GM18505 (cell line): Measurements from ENCODE around the gene LRRC3C.

ENCODE experiments used
- ATAC-seq: cut with Tn5 transposase; IDR thresholded peaks from one replicate; pipeline ENCODE4 v1.9.1; 2021; ENCODE audit not compliant: unreplicated experiment
- POLR2A ChIP-seq: IDR thresholded peaks from 4 replicates; pipeline ENCODE4 v1.6.1; 2011; ENCODE audit warnings: borderline replicate concordance; ENCODE audit not compliant: insufficient read depth, insufficient read length; ENCODE audit errors: extremely low read depth

The LRRC3C gene

GRCh38 chr17:39916918-39917317 is 10.6 kb upstream of the LRRC3C start:
- no peak for ATAC-seq
- TF ChIP-seq POLR2A: no peak

- TF ChIP-seq POLR2A: no peak
- ATAC-seq: no peak
Measured at GRCh38 chr17:39919087-39919683, 8.3 kb upstream of the LRRC3C start.

- ATAC-seq: no peak
- peak; percentile 14 for TF ChIP-seq POLR2A
Measured at GRCh38 chr17:39920218-39921210, 7.0 kb upstream of the LRRC3C start.

DNA sequence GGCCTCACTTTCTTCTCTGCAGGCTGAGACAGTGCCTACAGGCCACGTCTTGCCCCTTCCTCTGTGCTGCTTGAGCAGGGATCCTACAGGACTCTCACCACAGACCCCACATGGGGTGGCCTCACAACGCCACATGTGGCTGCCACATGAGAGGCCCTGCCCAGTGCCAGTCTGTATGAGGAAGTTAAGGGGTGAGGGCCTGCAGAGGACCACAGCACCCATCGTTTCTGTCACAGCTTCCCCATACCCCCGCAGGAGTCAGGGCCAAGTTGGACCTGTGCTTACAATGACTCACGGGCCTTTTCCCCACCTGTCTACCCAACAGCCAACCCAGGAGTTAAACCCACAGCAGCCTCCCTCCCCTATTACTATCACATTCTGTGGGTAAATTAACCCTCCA is 6.2 kb upstream of the LRRC3C start:
- TF ChIP-seq POLR2A: no peak
- no peak for ATAC-seq

DNA sequence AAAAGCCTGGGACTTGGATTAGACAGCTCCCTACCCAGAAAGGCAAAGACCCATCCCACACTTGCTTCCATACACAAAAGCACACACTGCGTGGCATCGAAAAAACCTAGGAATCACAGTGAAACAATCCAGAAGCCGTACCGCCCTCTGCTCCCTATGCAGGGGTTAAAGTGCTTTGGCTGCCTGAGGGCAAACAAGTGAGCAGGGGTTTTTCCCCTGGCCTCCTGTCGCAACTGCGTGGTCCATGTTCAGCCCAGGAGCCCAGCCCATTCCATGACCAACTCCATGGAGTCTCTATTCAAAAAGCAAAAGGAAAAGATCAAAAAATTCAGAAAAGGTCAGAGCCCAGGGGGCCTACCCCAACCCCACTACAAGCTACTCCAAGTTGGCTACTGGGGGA is 5.5 kb upstream of the LRRC3C start:
- no peak for ATAC-seq
- no peak for TF ChIP-seq POLR2A

DNA sequence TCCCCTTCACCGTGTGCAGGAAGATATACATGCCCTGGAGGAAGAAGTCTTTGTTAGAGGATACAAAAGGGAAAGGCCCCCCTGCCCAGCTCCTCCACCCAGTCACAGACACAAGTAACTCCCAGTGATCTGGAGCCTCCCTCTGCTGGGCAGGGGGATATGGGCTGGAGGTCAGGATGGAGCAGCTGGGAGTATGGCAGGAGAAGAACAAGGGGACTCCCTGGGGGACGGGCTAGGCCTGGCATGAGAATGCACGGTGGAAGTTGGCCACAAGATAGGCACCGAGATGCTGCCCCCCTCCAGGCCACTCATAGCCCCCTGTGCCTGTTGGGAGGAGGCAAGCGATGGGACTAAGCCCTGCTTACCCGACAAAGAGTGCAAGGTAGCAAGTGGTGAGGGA is 4.3 kb upstream of the LRRC3C start:
- ATAC-seq: no peak
- no peak for TF ChIP-seq POLR2A

- no peak for ATAC-seq
- no peak for TF ChIP-seq POLR2A
Measured at GRCh38 chr17:39923836-39924690, 3.5 kb upstream of the LRRC3C start.

GRCh38 chr17:39924691-39925055 is 2.9 kb upstream of the LRRC3C start:
- ATAC-seq: no peak
- TF ChIP-seq POLR2A: no peak

GRCh38 chr17:39925282-39926134 is 2.0 kb upstream of the LRRC3C start:
- no peak for ATAC-seq
- no peak for TF ChIP-seq POLR2A

- no peak for ATAC-seq
- TF ChIP-seq POLR2A: no peak
Measured at GRCh38 chr17:39926135-39926587, 1.4 kb upstream of the LRRC3C start.

DNA sequence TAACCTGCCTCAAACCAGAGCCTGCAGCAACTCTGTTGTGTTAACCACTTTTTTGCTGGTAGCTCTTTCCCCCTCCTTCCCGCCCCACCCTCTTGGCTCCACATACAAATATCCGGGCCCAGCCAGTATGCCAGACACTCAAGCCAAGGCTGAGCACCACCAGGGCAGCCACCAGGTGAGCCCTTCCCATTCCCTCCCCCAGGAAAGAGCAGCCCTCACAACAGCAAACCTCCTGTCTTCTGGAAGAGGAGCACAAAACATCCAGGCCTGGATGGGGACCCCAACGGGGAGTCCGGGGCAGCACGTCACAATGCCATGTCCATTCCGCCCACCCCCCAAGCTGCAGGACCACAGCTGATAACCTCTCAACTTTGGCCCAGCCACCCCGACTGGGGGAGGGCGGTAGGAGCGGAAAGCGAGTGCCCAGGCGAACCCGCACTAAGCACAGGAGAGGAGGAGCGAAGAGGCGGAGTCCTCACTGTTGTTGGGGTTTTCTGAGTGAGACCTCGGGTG is 888 bp upstream of the LRRC3C start:
- no peak for ATAC-seq
- TF ChIP-seq POLR2A: peak; percentile 42

DNA sequence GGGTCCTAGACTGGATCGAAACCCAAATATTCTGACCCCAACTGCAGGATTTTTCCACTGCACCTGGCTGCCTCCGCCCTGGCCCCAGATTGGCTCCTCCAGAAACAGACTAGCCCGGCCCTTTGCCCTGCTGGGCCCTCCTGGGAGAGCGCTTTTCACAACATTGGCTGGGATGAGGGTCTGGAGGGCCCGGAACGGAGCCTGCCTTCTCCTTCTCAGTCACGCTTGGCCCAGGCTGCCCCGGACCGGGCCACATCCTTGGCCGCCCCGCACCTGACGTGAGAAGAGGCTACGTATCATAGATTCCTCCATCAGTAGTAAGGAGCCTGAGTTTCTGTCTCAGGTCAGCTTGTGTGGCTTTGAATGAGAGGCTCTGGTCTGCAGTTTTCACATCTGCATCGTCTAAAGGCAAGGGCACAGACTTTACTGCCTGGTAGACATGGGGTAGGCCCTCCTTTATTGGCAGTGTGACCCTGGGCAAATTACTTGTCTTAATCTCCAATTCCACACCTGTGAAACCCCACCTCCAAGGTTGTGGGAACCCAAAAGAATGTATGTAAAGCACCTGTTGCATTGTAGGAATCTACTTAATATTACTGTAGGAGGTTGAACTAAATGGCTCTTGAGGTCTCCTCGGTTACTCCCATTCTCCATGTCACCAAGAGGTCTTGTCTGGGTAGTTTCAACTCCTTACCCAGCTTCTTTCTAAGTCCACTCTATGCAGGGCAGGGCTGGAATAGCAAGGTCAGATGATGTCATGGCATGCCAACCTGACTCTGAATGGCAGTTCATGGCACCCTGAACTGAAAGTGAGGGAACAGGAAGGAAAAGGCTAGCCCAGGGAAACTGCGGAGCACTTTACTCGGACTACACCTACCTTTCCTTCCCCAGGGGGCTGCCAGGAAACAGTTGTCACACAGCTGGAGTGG is 661 bp downstream of the LRRC3C start:
- TF ChIP-seq POLR2A: no peak
- no peak for ATAC-seq
